Karpas-422 (cell line): ENCODE results near the gene ZP3. TPM values are rescaled to one million over a fixed set of nuclear protein-coding genes. Genes with fewer than 3 reads are reported as not detected.

Experiments used
- total RNA-seq: library from RNA; depleted of rRNA; stranded (reverse); fragments of >200 nt; shearing (Covaris generic); gene quantifications from 2 replicates; pipeline ENCODE4 v1.2.3, GENCODE V29; 2014; ENCODE audit warnings: low replicate concordance; rRNA removed

Gene ZP3
- total RNA-seq, 1 experiment from 2014 or later: not detected

Other genes with a start within 250 kb of the ZP3 start
- gene SRRM3, start 223.1 kb upstream of the ZP3 start, total RNA-seq: not detected in 2 replicates
- gene HSPB1, start 122.3 kb upstream of the ZP3 start, total RNA-seq: 5.2 and 17.7 TPM in 2 replicates
- gene YWHAG, start 66.0 kb upstream of the ZP3 start, total RNA-seq: 49.1 and 64.1 TPM in 2 replicates
- not detected in 2 replicates for gene SSC4D, start 15.3 kb upstream of the ZP3 start, total RNA-seq
- gene DTX2, start 36.8 kb downstream of the ZP3 start, total RNA-seq: 17.0 and 26.5 TPM in 2 replicates
- 0.26 TPM in 1 of 2 replicates, not detected in the other for gene UPK3B, start 85.6 kb downstream of the ZP3 start, total RNA-seq
- not detected in 2 replicates for gene SPDYE16, start 118.3 kb downstream of the ZP3 start, total RNA-seq
- gene POMZP3, start 202.3 kb downstream of the ZP3 start, total RNA-seq: 1.4 and 3.0 TPM in 2 replicates